Parathyroid adenoma (tissue), 2 donors: ENCODE data around the gene MTA2.

Experiments
- H2AFZ ChIP-seq: fragments of 300-600 bp; sonication (generic); one replicate; pipeline ENCODE4 v1.7.0; 2017; ENCODE audit warnings: antibody characterized with exemption, mild to moderate bottlenecking
- H3K27ac ChIP-seq: fragments of 300-600 bp; sonication (generic); one replicate; pipeline ENCODE4 v1.7.0; 2017
- H3K27me3 ChIP-seq: fragments of 300-600 bp; sonication (generic); one replicate; pipeline ENCODE4 v1.7.0; 2017; ENCODE audit warnings: low read length; ENCODE audit not compliant: control insufficient read depth, insufficient read depth
- H3K36me3 ChIP-seq: fragments of 300-600 bp; sonication (generic); one replicate; pipeline ENCODE4 v1.7.0; 2017; ENCODE audit warnings: low read length; ENCODE audit not compliant: control insufficient read depth, insufficient read depth
- H3K4me1 ChIP-seq: fragments of 300-600 bp; sonication (generic); one replicate; pipeline ENCODE4 v1.7.0; 2017; ENCODE audit warnings: control low read depth
- H3K4me2 ChIP-seq: fragments of 300-600 bp; sonication (generic); one replicate; pipeline ENCODE4 v1.7.0; 2017; ENCODE audit warnings: low read length
- H3K4me3 ChIP-seq: fragments of 300-600 bp; sonication (generic); one replicate; pipeline ENCODE4 v1.7.0; 2017; ENCODE audit warnings: low read depth, low read length
- H3K79me2 ChIP-seq: fragments of 300-600 bp; sonication (generic); one replicate; pipeline ENCODE4 v1.7.0; 2017; ENCODE audit warnings: control low read depth
- H3K9ac ChIP-seq: fragments of 300-600 bp; sonication (generic); one replicate; pipeline ENCODE4 v1.7.0; 2017; ENCODE audit warnings: mild to moderate bottlenecking
- H3K9me3 ChIP-seq: fragments of 300-600 bp; sonication (generic); one replicate; pipeline ENCODE4 v1.7.0; 2017; ENCODE audit warnings: low read length; ENCODE audit not compliant: control insufficient read depth
- CTCF ChIP-seq: fragments of 300-600 bp; sonication (generic); IDR thresholded peaks from one replicate; pipeline ENCODE4 v1.7.0; 2017; ENCODE audit warnings: antibody characterized with exemption, mild to moderate bottlenecking
- donor health status: primary hyperparathyroidism.

The MTA2 gene

GRCh38 chr11:62601122-62601371 lies 618 bp downstream of the MTA2 start:
- peak overlapping the region; percentile 31 for H3K9ac ChIP-seq
- no peak for TF ChIP-seq CTCF
- H2AFZ ChIP-seq = peak overlapping the region; percentile 83
- no peaks in the 10 kb centered on the region for H3K9me3 ChIP-seq
- H3K79me2 ChIP-seq = no peaks in the 10 kb centered on the region
- H3K4me2 ChIP-seq = peak overlapping the region; percentile 74
- no peaks in the 10 kb centered on the region for H3K4me1 ChIP-seq
- H3K4me3 ChIP-seq = peak overlapping the region; percentile 88
- H3K27me3 ChIP-seq = no peaks in the 10 kb centered on the region
- H3K36me3 ChIP-seq = no peaks in the 10 kb centered on the region
- H3K27ac ChIP-seq = peak overlapping the region; percentile 89

- Histone ChIP-seq H3K9me3 (no peaks in the 10 kb centered on the region), H3K4me1 (no peaks in the 10 kb centered on the region), H3K27me3 (no peaks in the 10 kb centered on the region), H3K9ac (peak overlapping the region; percentile 31), H3K27ac (peak overlapping the region; percentile 89), H3K4me2 (peak overlapping the region; percentile 74), H2AFZ (peak overlapping the region; percentile 83), H3K79me2 (no peaks in the 10 kb centered on the region), H3K4me3 (peak overlapping the region; percentile 88), H3K36me3 (no peaks in the 10 kb centered on the region)
- TF ChIP-seq CTCF = no peak
These were observed 1.1 kb downstream of the MTA2 start for GRCh38 chr11:62600367-62601121.

DNA sequence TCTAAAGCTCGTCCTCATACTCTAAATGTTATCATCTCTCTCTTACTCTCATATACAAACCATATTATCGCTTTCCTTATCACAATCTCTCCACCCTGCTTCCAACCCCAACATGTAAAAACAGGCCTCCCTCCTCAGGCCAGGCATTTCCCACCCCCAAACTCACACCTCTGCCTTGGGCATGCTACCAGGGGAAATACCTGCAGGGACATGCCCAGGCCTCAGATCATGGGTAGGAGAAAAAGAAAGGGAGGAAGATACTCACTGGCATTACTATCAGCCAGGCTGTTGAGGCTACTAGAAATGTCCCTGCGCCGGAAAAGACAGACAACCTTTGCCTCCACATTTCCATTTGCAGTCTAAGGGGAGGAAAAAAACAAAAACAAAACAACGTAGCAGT lies 1.8 kb downstream of the MTA2 start:
- no peak for TF ChIP-seq CTCF
- Histone ChIP-seq H3K9me3 (no peaks in the 10 kb centered on the region), H3K27me3 (no peaks in the 10 kb centered on the region), H2AFZ (no peak overlapping the region), H3K36me3 (no peaks in the 10 kb centered on the region), H3K4me2 (peak overlapping the region; percentile 74), H3K79me2 (no peaks in the 10 kb centered on the region), H3K27ac (no peak overlapping the region), H3K4me1 (no peaks in the 10 kb centered on the region), H3K4me3 (peak overlapping the region; percentile 88), H3K9ac (no peak overlapping the region)

GRCh38 chr11:62599069-62599696 lies 2.5 kb downstream of the MTA2 start:
- Histone ChIP-seq H3K79me2 (no peaks in the 10 kb centered on the region), H2AFZ (no peak overlapping the region), H3K4me1 (no peaks in the 10 kb centered on the region), H3K36me3 (no peaks in the 10 kb centered on the region), H3K4me2 (peak overlapping the region; percentile 74), H3K27me3 (no peaks in the 10 kb centered on the region), H3K9ac (no peak overlapping the region), H3K4me3 (peak overlapping the region; percentile 88), H3K27ac (no peak overlapping the region), H3K9me3 (no peaks in the 10 kb centered on the region)
- TF ChIP-seq CTCF = no peak

DNA sequence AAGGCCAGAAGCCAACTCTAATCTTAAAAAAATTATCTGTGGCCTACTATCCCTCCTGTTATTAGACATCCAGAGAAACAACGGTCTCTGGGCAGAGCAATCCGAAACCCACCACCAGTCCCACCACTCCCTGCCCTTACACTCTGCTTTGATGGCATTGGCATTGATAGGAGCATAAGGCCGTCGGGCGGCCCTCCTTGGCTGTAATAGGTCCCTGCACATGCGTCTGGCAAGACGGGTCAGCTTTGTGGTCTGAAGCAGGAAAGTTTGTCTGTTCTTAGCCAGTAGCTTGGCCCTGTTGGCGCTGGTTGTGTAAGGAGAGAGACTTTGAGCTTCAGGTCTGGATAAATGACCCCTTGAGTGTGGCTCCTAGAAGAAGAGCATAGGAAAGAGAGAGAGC lies 6.5 kb downstream of the MTA2 start:
- TF ChIP-seq CTCF = no peak

More for the DNA sequence above, 6.5 kb downstream of the MTA2 start:
- Histone ChIP-seq H3K27me3 (no peaks in the 10 kb centered on the region), H2AFZ (no peak overlapping the region), H3K4me1 (peaks cover 8% of the 10 kb centered on the region), H3K4me3 (no peak overlapping the region), H3K9ac (no peak overlapping the region), H3K27ac (no peak overlapping the region), H3K4me2 (no peak overlapping the region), H3K36me3 (no peaks in the 10 kb centered on the region), H3K9me3 (no peaks in the 10 kb centered on the region), H3K79me2 (no peaks in the 10 kb centered on the region)
